HG02973 (cell line): ENCODE data around the gene CTNND1.

ENCODE experiments used
- ATAC-seq: cut with Tn5 transposase; IDR thresholded peaks from one replicate; pipeline ENCODE4 v1.9.1; 2021; ENCODE audit warnings: moderate library complexity; ENCODE audit not compliant: unreplicated experiment

CTNND1 gene

DNA sequence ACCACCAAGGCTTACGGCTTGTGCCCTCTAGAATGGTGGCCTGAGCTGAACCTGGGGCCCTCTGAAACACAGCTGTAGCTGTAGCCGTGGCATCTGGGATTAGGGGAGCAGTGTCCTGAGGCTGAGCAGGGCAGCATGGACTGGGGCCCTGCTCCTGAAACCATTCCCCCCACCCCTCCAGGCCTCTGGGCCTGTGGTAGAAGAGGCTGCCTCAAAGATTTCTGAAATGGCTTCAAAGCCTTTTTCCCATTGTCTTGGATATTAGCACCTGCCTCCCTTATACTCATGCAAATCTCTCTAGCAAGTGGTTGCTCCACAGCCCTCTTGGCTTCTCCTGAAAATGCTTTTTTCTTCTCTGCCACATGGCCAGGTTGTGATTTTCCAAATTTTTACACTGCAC lies 106.9 kb downstream of the CTNND1 start:
- no peak for ATAC-seq
